Measurements from ENCODE around the gene DKC1. TPM values are rescaled to one million over a fixed set of nuclear protein-coding genes. Genes with fewer than 3 reads are reported as not detected.

Gene DKC1
- total RNA-seq, 1 donor from 2014 or later, result 81.0 TPM

DNA sequence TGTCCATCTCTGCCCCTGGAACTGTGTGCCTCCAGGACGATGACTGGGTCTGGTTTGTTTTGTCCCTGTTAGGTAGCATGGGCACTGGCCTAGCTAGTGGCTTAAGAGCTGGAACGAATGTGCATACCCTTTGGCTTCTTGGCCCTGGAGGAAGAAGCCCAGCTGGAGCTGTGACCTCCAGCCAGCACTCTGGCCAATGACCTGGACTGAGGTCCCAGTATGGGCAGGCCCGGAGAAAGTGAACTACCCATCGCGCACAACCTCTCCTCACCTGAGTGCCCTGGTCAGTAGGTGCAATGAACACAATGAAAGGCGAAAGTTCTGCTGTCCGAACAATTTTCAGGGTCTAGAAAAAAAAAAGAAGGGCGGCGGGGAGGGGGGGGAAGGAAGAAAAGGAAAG lies 18.3 kb downstream of the DKC1 start:
- Mint-ChIP-seq H3K9me3 (peaks cover 6% of the 10 kb centered on the region), H3K4me3 (no peak overlapping the region)
- TF ChIP-seq CTCF (conservative IDR thresholded peaks at IDR 0.05), result no peak

GRCh38 chrX:154784149-154784995 lies 21.7 kb downstream of the DKC1 start:
- H3K27ac Mint-ChIP-seq (ENCODE audit: unreplicated experiment), result no peak overlapping the region
- H3K4me3 Mint-ChIP-seq, result no peak overlapping the region
- peaks cover 11% of the 10 kb centered on the region for H3K9me3 Mint-ChIP-seq
- no peaks in the 10 kb centered on the region for H3K4me1 Mint-ChIP-seq
- H3K27me3 Mint-ChIP-seq (ENCODE audit: low read depth), result peaks cover 34% of the 10 kb centered on the region
- no peak for DNase-seq (ENCODE audit: low read depth, low spot score)
- H3K36me3 Mint-ChIP-seq (ENCODE audit: low read depth), result peaks cover 15% of the 10 kb centered on the region
- no peak for TF ChIP-seq CTCF (conservative IDR thresholded peaks at IDR 0.05)

More for the DNA sequence above, 18.3 kb downstream of the DKC1 start:
- DNase-seq (ENCODE audit: low read depth, low spot score), result no peak
- H3K36me3 Mint-ChIP-seq (ENCODE audit: low read depth), result peaks cover 22% of the 10 kb centered on the region
- H3K27me3 Mint-ChIP-seq (ENCODE audit: low read depth), result peaks cover 14% of the 10 kb centered on the region
- no peak overlapping the region for H3K27ac Mint-ChIP-seq (ENCODE audit: unreplicated experiment)
- H3K4me1 Mint-ChIP-seq, result no peaks in the 10 kb centered on the region

GRCh38 chrX:154785716-154786115 lies 23.1 kb downstream of the DKC1 start:
- peaks cover 13% of the 10 kb centered on the region for H3K9me3 Mint-ChIP-seq

DNA sequence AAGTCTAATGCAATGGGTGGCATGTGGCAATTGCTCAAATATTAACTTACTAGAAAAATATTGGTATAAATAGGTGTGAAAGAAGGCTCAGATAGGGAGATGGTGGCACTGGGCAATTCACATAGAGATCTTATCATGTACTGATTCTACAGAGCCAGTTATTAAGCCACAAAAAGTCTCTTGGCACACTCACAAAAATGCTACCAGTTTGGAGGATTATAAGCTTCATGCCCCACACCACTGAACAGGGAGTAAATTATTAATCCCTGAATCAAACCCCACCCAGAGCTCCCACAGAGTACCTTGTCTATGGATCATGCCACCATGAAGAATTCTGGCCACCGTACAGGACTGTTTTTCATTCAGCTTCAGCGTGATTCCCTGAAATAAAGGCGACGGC lies 28.8 kb downstream of the DKC1 start:
- no peak for DNase-seq (ENCODE audit: low read depth, low spot score)
- H3K4me3 Mint-ChIP-seq, result no peak overlapping the region
- H3K27me3 Mint-ChIP-seq (ENCODE audit: low read depth), result peaks cover 54% of the 10 kb centered on the region
- H3K36me3 Mint-ChIP-seq (ENCODE audit: low read depth), result peaks cover 4% of the 10 kb centered on the region
- peaks cover 7% of the 10 kb centered on the region for H3K9me3 Mint-ChIP-seq
- H3K4me1 Mint-ChIP-seq, result no peaks in the 10 kb centered on the region
- no peak overlapping the region for H3K27ac Mint-ChIP-seq (ENCODE audit: unreplicated experiment)
- no peak for TF ChIP-seq CTCF (conservative IDR thresholded peaks at IDR 0.05)

More at GRCh38 chrX:154785716-154786115, 23.1 kb downstream of the DKC1 start:
- peaks cover 40% of the 10 kb centered on the region for H3K27me3 Mint-ChIP-seq (ENCODE audit: low read depth)
- H3K27ac Mint-ChIP-seq (ENCODE audit: unreplicated experiment), result no peak overlapping the region
- no peak overlapping the region for H3K4me3 Mint-ChIP-seq
- H3K36me3 Mint-ChIP-seq (ENCODE audit: low read depth), result peaks cover 13% of the 10 kb centered on the region
- no peak for TF ChIP-seq CTCF (conservative IDR thresholded peaks at IDR 0.05)
- H3K4me1 Mint-ChIP-seq, result no peaks in the 10 kb centered on the region
- no peak for DNase-seq (ENCODE audit: low read depth, low spot score)

DNA sequence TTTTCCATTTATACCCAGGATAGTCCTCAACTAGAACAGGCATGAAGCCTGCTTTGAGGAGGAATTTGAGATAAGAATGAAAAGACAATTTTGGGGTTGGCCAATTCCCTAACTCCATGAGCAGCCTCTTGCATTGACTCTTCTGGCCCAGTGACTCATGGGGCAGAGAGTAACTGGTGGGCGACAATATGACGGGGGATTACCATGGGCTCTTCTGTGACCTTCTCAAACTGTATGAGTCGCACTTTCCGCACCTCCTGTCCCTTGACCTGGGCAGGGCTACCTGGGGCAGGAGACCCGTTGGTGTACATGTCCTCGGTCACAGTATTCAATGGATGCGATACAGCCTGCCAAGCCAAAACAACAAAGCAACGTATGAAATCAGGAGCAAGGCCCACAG lies 29.3 kb downstream of the DKC1 start:
- Mint-ChIP-seq H3K36me3 (ENCODE audit: low read depth) (peaks cover 4% of the 10 kb centered on the region), H3K27ac (ENCODE audit: unreplicated experiment) (no peak overlapping the region), H3K4me3 (no peak overlapping the region), H3K27me3 (ENCODE audit: low read depth) (peaks cover 57% of the 10 kb centered on the region), H3K4me1 (no peaks in the 10 kb centered on the region), H3K9me3 (peaks cover 7% of the 10 kb centered on the region)
- no peak for TF ChIP-seq CTCF (conservative IDR thresholded peaks at IDR 0.05)
- no peak for DNase-seq (ENCODE audit: low read depth, low spot score)
